ENCODE measurements around the gene TEX53.

DNA sequence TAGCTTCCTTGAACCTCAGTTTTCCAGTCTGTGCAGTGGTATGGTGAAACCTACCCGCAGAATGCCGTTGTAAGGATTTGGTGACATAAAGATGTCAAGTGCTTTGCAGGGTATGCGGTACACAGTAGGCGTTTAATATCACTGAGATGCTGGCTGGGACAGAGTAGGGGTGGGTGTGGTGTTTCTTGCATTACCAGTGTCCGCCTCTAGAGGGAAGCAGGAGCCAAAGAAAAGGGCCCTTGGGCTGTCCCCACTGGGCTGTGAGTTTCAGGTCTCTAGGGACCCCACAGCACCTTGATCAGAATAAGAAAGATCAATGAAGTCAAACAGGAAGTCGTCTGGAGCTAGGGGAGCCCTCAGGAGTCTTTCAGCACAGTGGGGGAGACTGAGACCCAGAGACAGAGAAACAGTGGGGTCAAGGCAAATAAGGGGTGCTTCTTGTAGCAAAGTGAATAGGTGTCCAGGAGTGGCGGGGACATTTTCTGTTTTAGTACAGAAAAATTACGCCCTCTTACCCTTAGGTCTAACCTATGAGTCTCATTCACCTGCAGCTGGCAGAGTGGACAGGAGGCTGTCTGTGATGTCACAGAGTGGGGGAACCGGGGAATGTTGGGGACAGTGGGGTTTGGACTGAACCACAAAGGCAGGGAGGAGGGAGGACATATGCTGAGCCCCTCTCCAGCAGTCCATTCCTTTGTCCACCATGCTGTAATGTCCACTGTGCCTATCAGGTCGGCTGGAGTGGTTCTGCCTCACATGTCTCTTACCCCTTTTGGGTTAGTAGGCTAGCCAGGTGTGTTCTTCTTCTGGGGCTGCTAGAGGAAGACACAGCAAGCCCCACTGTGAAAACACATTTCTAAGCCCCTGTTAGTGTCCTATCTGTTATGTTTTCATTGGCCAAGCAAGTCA, 4.7 kb upstream of the TEX53 start:
- peak; percentile 74 to 89 (median 86) for TF ChIP-seq CTCF (IDR thresholded peaks at IDR 0.05 in 2 of 3, conservative IDR thresholded peaks at IDR 0.05 in 1 of 3; ENCODE audit: borderline replicate concordance in 1 of 3, insufficient read depth in 1 of 3, low read depth in 2 of 3, low read length in 2 of 3)
- TF ChIP-seq EGR1 (IDR thresholded peaks at IDR 0.05; ENCODE audit: low read depth), result no peak
- no peak for TF ChIP-seq EZH2 (IDR thresholded peaks at IDR 0.05)
- TF ChIP-seq CEBPB (IDR thresholded peaks at IDR 0.05; ENCODE audit: low read depth), result no peak
- TF ChIP-seq, protein P1, sequence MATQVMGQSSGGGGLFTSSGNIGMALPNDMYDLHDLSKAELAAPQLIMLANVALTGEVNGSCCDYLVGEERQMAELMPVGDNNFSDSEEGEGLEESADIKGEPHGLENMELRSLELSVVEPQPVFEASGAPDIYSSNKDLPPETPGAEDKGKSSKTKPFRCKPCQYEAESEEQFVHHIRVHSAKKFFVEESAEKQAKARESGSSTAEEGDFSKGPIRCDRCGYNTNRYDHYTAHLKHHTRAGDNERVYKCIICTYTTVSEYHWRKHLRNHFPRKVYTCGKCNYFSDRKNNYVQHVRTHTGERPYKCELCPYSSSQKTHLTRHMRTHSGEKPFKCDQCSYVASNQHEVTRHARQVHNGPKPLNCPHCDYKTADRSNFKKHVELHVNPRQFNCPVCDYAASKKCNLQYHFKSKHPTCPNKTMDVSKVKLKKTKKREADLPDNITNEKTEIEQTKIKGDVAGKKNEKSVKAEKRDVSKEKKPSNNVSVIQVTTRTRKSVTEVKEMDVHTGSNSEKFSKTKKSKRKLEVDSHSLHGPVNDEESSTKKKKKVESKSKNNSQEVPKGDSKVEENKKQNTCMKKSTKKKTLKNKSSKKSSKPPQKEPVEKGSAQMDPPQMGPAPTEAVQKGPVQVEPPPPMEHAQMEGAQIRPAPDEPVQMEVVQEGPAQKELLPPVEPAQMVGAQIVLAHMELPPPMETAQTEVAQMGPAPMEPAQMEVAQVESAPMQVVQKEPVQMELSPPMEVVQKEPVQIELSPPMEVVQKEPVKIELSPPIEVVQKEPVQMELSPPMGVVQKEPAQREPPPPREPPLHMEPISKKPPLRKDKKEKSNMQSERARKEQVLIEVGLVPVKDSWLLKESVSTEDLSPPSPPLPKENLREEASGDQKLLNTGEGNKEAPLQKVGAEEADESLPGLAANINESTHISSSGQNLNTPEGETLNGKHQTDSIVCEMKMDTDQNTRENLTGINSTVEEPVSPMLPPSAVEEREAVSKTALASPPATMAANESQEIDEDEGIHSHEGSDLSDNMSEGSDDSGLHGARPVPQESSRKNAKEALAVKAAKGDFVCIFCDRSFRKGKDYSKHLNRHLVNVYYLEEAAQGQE (IDR thresholded peaks at IDR 0.05; ENCODE audit: low read depth), result no peak
- no peak for TF ChIP-seq EZH2phosphoT487 (IDR thresholded peaks at IDR 0.05; ENCODE audit: borderline replicate concordance)
